Pulmonary artery endothelial cell (primary cell): ENCODE measurements around the gene TRMT6. TPM values are rescaled to one million over a fixed set of nuclear protein-coding genes. Genes with fewer than 3 reads are reported as not detected.

Experiments used
- DNase-seq: peaks from one replicate; pipeline ENCODE4 v3.0.0-alpha.2; 2011; ENCODE audit warnings: low read depth, low spot score
- total RNA-seq: library from RNA; depleted of rRNA; stranded (reverse); fragments of >200 nt; gene quantifications from 2 replicates; pipeline ENCODE4 v1.2.3, GENCODE V29; 2014

Gene TRMT6, protein sequence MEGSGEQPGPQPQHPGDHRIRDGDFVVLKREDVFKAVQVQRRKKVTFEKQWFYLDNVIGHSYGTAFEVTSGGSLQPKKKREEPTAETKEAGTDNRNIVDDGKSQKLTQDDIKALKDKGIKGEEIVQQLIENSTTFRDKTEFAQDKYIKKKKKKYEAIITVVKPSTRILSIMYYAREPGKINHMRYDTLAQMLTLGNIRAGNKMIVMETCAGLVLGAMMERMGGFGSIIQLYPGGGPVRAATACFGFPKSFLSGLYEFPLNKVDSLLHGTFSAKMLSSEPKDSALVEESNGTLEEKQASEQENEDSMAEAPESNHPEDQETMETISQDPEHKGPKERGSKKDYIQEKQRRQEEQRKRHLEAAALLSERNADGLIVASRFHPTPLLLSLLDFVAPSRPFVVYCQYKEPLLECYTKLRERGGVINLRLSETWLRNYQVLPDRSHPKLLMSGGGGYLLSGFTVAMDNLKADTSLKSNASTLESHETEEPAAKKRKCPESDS
- total RNA-seq = 9.1 and 9.7 TPM in 2 replicates

DNA sequence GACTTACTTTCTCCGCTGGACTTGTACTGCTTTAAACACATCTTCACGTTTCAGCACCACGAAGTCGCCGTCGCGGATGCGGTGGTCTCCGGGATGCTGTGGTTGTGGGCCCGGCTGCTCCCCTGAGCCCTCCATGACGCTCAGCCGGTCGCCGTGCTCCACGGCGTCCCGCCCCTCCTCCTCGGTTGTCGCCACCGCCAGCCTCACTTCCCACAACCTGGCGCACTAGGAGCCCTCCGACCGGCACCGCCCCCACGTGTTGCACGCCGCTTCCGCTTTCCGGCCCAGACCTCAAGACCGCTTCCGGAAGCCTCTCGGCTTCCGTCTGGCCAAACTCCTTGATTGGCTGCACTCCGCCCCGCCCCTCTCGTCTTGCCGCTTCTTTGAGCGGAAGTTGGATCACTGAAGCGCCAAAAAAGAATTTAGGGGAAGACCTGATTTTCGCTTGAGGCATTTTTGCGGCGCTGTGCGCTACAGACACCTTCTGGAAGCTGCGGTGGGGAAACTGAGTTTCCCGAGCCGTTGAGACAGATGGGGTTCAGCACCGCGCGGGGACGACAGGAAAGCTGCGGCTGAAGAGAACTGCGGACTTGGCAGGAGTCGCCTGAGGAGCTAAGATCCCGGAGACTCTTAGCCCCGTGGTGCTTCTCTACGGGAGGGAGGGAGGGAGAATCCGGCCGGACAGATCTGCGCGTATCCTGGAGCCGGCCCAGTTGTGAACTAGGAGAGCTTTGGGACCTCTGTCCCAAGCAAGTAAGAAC, at the start of gene TRMT6, which contains the start of gene MCM8:
TSS of gene TRMT6 (minus strand) at position 263 of the 761 bp plus-strand sequence. CDS start at position 135, 128 bp downstream.
TSS of gene MCM8 (plus strand) at position 382 of the 761 bp plus-strand sequence. CDS start 1,364 bp downstream, outside the sequence.
- DNase-seq = peak; percentile 85

DNA sequence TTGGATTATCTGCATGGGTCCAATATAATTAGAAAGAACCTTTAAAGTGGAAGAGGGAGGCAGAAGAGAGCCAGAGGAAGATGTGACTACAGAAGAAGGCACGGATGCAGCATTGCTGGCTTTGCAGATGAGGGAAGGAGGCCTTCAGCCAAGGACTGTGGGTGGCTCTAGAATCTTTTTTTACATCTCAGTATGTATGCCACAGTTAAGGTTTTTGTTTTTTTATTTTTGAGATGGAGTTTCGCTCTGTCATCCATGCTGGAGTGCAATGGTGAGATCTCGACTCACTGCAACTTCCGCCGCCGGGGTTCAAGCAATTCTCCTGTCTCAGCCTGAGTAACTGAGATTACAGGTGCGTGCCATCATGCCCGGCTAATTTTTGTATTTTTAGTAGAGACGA, 49.5 kb upstream of the TRMT6 start:
- DNase-seq = no peak

DNA sequence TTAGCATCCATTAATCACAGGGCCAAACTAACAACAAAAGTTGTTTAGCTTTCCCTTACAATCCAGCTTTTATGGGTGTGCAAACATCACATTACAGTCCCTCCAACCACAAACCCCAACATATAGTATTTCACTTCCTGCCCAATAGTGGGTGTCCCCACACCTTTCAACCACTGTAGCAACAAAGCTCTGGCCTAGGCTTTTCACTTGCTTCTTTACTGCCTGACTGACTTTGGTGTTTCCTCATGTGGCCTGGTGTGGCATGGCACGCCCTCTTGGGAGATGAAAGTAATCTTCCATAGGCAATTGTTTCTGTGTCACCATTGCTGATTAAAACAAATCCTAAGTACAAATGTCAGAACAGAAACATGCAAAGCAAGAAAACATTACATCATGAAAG, 46.4 kb upstream of the TRMT6 start:
- DNase-seq = no peak

DNA sequence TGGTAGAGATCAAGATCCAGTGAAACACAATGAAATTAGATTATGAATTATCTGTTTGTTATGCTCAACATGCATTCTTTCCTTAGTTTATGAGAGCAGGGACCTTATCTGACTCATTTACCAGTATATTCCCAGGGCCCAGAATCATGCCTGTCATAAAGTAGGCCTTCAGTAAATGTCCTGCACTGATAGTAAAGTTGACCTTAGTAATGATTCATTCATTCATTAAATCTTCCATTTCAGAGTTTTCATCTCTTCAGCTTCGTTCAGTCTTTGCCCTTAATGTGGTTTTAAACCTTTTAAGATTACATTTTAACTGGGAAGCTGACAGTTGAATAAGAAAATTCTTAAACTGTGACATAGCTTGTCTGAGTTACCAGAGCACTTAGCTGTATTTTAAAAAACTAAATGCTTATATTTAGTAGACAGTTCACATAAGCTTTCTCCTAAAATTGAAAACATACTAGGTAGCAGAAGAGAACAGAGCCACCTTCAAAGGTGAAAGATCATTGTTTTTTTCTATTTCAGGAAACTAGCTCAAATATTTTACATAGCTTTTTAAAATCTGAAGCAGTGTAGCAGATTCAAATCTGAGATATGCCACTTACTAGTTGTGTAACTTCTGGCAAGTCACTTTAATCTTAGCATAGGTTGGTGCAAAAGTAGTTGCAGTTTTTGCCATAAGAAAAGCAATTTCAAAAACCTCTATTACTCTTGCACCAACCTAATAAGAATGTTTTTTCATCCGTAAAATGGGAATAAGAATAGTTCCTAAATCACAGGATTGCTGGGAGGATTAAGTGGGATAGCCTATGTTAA, 41.5 kb upstream of the TRMT6 start:
- no peak for DNase-seq

DNA sequence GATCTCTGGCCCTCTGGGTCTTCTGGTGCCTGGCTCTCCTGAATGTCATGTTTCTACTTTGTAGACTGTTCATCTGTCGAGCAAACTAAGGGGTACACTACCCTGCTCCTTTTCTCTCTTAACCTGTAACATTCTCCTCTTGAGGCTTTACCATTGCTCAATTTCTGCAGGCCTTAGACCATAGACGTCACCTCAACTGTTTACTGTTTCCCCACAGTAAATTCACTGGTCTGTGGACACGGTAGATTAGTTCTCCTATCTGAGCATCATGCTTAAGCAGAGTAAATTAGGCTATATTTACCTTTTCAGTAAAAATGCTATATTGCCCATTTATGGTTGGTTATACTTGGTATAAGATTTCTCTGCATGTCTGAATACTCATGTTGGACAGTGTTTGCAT, 40.6 kb upstream of the TRMT6 start:
- no peak for DNase-seq

DNA sequence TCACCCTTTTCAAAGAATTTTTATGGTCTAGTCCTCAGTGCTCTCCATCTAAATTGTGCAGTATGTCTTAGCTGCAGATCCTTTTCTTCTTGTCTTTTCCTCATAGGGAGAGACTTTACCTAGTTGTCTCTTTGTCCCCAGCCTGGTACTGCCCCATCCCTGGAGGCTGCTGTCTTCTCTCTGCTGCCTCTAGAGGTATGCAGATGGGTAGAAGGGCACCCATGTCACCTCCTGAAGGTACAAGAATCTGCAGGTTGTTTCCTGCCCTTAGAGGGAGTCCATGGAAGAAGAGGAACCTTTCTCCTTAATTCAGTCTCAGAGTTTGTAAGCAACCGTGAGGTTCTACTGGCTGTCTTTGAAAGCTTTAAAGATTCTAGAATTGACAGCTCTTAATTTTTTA, 39.2 kb upstream of the TRMT6 start:
- no peak for DNase-seq

DNA sequence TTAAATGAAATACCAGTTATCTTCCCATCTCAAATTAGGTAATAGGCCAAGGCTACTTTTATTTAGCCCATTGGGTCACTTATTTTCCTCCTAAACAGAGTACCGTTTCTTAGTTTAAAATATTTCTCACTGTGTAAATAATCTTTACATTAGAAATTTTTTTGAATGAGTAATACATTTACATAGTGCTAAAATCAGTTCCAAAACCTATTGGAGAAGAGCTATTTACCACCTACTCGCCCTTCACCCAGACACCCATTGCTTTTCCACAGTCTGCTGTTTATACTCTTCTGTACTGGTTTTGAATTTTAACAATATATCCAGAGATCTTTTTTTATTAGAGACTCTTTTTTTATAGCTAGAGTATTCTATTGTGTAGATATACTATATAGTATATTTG, 37.0 kb upstream of the TRMT6 start:
- no peak for DNase-seq

DNA sequence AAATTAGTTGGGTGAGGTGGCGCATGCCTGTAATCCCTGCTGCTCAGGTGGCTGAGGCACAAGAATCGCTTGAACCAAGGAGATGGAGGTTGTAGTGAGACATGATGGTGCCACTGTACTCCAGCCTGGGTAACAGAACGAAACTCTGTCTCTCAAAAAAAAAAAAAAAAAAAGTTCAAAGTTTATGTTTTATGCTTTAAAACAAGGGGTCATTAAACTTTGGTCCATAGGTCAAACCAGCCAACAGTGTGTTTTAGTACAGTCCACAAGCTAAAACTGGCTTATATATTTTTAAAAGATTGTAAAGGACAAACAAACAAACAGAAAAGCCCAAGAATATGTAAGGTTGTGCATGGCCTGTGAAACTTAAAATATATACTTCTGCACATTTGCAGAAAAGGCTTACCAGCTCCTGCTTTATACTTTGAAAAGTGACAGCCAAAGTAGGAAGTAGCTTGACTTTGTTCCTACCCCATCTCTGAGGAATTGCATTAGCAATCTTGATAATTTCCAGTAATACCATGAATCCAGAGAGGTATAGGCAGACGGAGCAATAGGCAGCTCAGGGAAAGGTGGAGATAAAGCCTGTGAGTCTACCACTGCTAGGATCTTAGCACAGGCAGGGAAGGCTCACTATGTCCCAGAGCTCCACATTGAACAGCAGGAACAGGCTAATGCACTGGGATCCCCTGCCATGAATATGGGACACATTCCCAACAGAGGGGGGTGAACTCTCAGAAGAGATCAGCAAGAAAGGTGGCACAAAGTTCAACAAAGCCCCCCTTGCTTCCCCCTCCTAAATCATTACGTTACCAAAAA, 30.6 kb upstream of the TRMT6 start:
- DNase-seq = no peak

DNA sequence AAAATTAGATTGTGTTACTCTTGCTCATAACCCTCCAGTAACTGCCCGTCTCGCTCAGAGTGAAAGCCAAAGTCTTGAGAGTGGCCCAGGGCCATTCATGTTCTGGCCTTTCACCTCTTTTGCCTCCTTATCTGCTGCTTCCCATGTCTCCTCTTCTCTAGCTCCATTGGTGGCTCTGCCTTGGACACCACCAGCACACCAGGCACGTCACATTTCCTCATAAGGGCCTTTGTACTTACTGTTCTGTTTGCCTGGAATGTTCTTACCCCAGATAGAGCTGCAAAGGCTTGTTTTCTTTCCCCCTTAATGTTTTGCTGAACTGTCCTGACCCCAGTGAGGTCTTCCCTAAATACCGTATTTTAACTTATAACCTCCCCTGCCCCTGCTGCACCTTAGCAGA, 29.5 kb upstream of the TRMT6 start:
- DNase-seq = no peak

DNA sequence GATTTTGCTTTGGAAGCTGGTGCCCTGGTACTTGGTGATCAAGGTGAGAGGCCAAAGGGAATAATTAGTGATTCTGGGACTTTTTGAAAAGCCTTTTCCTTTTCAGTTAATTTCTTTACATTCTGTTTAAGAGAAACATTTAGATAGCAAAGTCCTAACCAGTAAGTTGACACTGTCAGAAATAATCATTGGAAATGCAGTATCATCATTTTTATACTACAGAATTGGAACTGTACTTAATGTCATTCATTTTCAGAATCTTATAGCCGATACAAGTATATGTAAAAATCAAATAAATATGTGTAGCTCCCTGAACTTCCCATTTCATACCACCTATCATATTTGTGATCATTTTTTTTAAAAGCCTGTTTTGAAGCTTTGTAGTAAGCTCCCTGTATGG, 27.6 kb upstream of the TRMT6 start:
- no peak for DNase-seq

DNA sequence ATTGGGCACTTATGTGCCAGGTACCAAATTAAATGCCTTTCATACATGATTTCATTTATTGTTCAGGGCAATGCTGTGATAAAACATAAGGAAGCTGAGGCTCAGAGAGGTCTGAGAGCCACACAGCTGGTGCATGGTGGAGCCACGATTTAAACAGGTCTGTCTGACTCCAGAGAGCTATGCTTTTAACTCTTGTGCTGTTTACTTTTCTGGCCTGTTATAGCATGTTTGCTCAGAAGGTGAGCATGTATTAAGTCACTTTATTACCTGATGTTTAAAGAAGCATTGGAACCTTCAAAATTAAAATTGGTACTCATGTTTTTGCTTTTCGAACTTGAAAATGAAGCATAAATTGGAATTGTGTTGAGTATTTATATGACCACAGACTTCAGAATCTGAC, 26.9 kb upstream of the TRMT6 start:
- no peak for DNase-seq

DNA sequence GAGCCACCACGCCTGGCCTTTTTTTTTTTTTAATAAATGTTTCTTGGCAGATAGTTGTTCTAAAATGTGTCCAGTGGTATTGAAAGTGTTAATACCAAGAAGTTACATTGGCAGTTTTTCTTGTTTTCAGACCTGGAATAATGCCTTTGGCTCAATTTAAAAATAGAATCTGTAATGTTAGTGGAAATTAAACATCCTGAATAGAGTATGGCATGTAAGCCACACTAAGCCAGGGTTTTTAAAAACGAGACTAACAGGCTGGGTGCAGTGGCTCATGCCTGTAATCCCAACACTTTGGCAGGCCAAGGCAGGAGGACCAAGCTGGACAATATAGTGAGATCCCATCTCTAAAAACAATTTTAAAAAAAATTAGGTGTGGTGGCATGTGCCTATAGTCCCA, 25.4 kb upstream of the TRMT6 start:
- DNase-seq = no peak

DNA sequence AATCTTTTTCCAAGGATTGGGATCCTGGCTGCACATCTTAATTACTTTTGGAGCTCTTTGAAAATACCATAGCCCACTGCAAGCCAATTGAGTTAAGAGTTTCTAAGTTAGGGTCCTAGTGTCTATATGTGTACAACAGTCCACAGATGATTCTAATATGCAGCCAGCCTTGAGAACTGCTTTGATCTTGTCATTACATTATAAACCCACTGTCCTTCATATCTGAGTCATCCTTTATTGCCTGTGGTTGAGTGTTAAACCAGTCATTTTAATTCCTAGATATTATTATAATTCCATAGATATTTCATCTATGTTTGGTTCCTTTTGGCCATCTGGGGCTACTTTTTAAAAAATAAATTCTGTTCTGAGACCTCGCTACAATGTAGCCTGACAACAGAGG, 24.2 kb upstream of the TRMT6 start:
- no peak for DNase-seq

DNA sequence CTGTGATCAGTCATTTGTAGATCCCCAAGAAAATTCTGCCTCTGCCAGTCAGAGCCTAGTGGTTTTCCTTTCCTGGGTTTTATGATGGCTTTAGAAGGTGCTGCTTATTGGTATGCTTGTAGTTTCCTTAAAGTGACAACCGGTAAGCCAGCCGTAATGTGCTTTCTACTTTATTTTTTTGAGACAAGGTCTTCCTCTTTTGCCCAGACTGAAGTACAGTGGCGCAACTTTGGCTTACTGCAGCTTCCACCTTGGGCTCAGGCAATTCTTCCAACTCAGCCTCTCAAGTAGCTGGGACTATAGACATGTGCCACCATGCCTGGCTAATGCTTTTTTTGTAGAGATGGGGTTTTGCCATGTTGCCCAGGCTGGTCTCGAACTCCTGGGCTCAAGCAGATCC, 23.6 kb upstream of the TRMT6 start:
- DNase-seq = no peak

DNA sequence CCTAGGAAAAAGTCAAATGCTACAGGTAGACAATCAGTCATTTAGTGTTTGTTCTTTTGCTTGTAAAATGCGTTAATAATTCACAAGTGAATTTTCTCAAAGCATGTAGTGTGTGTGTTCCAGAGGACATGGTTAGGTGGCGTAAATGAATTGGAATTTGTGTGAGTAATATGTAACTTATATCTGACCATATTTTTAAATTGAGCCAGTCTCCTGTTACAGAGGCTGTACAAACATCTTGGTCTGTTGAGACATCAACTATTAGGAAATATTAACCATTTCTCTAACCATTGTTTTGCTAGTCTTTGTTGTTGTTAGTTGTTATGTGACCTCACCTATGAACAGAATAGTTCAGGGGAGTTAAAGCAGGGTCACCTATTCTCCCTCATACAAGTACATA, 22.8 kb upstream of the TRMT6 start:
- no peak for DNase-seq

DNA sequence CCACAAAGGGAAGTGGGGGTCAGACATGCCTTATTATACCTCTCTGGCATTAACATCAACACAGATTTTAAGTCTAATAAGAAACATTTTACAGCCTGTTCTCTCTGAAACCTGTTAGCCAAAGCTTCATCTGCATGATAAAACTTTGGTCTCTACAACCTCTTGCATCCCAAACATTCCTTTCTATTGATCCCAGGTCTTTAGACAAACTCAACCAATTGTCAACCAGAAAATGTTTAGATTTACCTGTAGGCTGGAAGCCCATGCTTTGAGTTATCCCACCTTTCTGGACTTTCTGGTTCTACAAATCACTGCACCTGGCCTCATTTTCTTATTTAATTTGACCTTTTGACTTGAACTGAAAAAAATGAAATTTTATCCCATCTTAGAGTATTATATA, 20.9 kb upstream of the TRMT6 start:
- no peak for DNase-seq

DNA sequence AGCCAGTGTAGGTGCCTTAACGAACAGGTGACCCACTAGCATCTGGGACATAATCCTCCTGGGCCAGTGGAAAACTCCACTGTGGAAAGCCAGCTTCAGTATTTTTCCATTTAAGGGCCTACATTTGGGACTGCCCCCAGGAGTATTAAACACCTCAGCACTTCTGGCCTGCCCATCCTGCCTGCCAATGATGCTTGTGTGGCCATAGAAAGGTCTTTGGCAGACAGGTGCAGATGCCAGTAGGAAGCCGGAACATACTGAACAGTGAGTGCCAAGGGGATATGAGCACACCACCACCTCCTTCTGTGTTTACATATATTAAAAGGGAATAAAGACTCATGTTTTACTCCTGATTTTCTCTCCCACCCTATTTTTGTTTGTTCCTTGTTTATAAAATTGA, 20.0 kb upstream of the TRMT6 start:
- no peak for DNase-seq

DNA sequence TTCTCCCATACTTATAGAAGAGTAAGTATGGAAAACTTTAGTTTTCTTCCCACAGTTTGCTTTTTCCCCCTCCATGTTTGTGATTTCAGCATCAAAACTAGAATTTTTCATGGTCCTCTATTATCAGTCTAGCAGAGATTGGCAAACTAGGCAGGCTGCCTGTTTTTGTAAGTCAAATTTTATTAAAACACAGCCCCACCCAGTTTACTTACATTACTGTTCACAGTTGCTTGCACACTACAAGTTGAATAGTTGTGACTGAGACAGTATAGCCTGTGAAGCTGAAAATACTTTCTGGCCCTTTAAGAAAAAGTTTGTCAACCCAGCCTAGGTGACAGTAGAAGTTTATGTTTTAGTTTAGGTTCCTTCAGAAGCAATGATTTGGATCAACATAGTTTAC, 19.6 kb upstream of the TRMT6 start:
- no peak for DNase-seq

DNA sequence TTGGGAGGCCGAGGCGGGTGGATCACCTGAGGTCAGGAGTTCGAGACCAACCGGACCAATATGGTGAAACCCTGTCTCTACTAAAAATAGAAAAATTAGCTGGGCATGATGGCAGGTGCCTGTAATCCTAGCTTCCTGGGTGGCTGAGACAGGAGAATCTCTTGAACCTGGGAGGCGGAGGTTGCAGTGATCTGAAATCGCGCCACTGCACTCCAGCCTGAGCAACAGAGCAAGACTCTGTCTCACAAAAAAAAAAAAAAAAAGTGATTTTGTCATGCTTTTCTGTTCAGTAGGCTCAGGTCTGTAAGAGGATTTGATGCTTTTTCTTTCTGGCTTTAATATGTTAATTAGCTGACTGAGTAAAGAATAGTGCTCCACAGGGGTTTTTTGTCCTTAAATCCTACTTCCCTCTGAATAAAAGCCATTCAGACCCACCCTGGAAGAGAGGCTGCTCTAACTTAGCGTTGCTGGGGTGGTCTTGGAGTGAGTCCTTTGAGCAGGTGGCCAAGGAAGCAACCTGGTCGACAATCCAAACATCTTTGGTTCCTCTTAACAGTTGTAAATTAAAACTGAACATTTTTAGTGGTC, 19.1 kb upstream of the TRMT6 start:
- DNase-seq = no peak

DNA sequence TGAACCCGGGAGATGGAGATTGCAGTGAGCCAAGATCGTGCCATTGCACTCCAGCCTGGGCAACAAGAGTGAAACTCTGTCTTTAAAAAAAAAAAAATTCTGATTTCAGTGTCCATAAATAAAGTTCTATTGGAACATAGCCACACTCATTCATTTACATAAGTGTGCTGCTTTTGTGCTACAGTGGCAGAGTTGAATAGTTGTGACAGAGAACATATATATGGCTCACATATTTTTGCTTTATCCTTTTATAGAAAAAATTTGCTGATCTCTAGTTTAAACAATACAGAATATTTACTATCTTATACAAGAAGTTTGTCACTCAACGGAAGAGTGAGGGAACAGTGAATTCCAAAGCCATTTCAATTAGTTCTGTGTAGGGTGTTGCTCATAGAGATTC, 18.1 kb upstream of the TRMT6 start:
- no peak for DNase-seq
